Tibial nerve (tissue), 4 donors: ENCODE measurements around the gene PRKG1.

ENCODE experiments used
- CTCF ChIP-seq, 5 experiments: fragments of 200-600 bp in 3 of 5; fragments of 450-650 bp in 2 of 5; sonication (generic) in 3 of 5; IDR thresholded peaks; one replicate each; pipeline ENCODE4 v1.5.1; 2016 to 2019; ENCODE audit warnings: antibody characterized with exemption in 5 of 5, mild to moderate bottlenecking in 3 of 5, moderate library complexity in 2 of 5
- EP300 ChIP-seq, 2 donors: sonication (generic); formaldehyde crosslinking; IDR thresholded peaks; one replicate each; pipeline ENCODE4 v1.6.1; 2017; ENCODE audit warnings: antibody characterized with exemption in 2 of 2, mild to moderate bottlenecking in 1 of 2
- POLR2A ChIP-seq, 2 donors: fragments of 450-650 bp; IDR thresholded peaks; one replicate each; pipeline ENCODE4 v1.6.1; 2017; ENCODE audit warnings: antibody characterized with exemption in 2 of 2, mild to moderate bottlenecking in 2 of 2, moderate library complexity in 2 of 2

- TF ChIP-seq CTCF (IDR thresholded peaks at IDR 0.05) (no peak), POLR2A (IDR thresholded peaks at IDR 0.05) (no peak), EP300 (IDR thresholded peaks at IDR 0.05) (no peak)
Measured at GRCh38 chr10:51348622-51349021, 274.3 kb downstream of the PRKG1 start.
